Measurements from ENCODE around the gene DIS3L2.

Gene DIS3L2

DNA sequence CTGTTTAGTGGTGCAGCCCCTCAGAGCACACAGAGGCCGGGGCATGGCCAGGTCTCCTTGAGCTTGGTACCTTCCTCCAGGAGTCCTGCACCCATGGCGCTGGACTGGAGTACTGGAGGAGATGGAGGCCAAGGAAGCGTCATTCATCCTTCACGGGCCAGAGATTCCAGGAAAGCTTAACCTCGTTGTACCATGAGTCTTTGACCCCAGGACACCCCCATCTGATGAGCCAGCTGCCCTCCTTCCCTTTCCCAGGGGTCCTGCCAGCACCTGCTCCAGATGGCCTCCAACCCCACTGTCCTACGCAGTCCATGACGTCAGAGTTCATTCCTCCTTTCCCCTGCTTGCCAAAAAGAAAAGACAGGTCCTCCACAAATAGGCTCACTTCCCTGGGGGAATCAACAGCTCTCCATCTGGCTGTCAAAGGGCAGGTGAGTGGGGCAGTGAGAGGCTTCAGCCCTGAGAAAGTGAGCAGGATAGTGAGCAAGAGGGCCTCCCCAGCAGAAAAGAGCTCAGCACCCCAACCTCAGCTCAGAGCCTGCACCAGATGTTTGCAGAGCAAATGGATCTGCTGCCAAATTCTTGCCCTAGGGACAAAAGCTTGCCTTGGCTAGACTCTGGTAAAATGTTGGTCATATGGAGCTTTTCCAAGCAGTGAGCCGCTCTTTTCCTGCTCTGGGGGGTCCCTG is 30.8 kb upstream of the DIS3L2 start:
- Histone ChIP-seq H3K4me1 (ENCODE audit: control insufficient read depth, insufficient read depth, low read length, poor library complexity, severe bottlenecking) (peaks cover 6% of the 10 kb centered on the region), H3K4me3 (ENCODE audit: extremely low read depth, insufficient read depth, low read length, poor library complexity, severe bottlenecking) (no peak overlapping the region), H3K36me3 (ENCODE audit: control insufficient read depth, insufficient read depth, low read length) (no peaks in the 10 kb centered on the region), H3K27ac (ENCODE audit: low read depth, low read length, severe bottlenecking) (no peak overlapping the region), H3K9me3 (ENCODE audit: control insufficient read depth, low read length) (no peaks in the 10 kb centered on the region)
- 90% methylated on average over 5 to 8 of the region's 8 CpGs for WGBS, 2 experiments (ENCODE audit: insufficient coverage in 2 of 2)

DNA sequence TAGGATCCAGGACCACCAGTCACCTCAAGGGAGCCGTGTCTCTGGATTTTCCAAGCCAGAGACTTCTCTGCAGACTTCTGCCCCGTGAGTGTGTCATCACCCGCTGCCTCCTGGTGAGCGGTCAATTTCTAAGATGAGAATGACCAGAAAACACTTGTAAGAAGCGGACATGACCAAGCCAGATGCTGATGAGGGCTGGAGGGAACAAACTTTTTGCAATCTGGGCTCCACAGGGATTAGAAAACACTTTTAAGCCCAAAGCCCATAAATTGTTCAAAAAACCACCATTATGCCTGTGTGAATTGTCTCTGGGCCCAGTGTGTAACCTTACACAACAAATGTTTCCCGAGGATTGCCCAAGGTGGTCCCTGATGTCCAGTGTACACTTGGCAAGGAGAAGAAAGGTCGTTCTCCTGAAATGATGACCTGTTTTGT is 30.0 kb upstream of the DIS3L2 start:
- no peaks in the 10 kb centered on the region for H3K9me3 ChIP-seq (ENCODE audit: control insufficient read depth, low read length)
- peaks cover 5% of the 10 kb centered on the region for H3K4me1 ChIP-seq (ENCODE audit: control insufficient read depth, insufficient read depth, low read length, poor library complexity, severe bottlenecking)
- 87 to 92% methylated on average over 7 of the region's 7 CpGs for whole genome bisulfite sequencing, 2 experiments (ENCODE audit: insufficient coverage in 2 of 2)
- no peak overlapping the region for H3K27ac ChIP-seq (ENCODE audit: low read depth, low read length, severe bottlenecking)
- no peaks in the 10 kb centered on the region for H3K36me3 ChIP-seq (ENCODE audit: control insufficient read depth, insufficient read depth, low read length)
- no peak overlapping the region for H3K4me3 ChIP-seq (ENCODE audit: extremely low read depth, insufficient read depth, low read length, poor library complexity, severe bottlenecking)

DNA sequence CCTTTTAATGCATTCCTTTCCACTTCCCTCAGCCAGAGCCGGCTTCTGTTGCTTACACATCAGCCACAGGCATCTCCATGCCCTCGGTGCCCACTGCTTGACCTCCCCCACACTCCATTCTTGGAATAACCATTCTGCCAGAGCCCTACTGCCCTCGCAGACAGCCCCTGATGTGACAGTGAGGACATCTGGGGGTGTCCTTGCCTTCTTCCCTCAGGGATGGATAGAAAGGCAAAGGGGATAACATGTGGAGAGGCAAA is 28.9 kb upstream of the DIS3L2 start:
- 90 to 100% methylated on average over 2 to 3 of the region's 3 CpGs for WGBS, 2 experiments (ENCODE audit: insufficient coverage in 2 of 2)
- H3K4me1 ChIP-seq (ENCODE audit: control insufficient read depth, insufficient read depth, low read length, poor library complexity, severe bottlenecking): no peaks in the 10 kb centered on the region
- no peaks in the 10 kb centered on the region for H3K36me3 ChIP-seq (ENCODE audit: control insufficient read depth, insufficient read depth, low read length)
- no peaks in the 10 kb centered on the region for H3K9me3 ChIP-seq (ENCODE audit: control insufficient read depth, low read length)
- H3K4me3 ChIP-seq (ENCODE audit: extremely low read depth, insufficient read depth, low read length, poor library complexity, severe bottlenecking): no peak overlapping the region
- no peak overlapping the region for H3K27ac ChIP-seq (ENCODE audit: low read depth, low read length, severe bottlenecking)

DNA sequence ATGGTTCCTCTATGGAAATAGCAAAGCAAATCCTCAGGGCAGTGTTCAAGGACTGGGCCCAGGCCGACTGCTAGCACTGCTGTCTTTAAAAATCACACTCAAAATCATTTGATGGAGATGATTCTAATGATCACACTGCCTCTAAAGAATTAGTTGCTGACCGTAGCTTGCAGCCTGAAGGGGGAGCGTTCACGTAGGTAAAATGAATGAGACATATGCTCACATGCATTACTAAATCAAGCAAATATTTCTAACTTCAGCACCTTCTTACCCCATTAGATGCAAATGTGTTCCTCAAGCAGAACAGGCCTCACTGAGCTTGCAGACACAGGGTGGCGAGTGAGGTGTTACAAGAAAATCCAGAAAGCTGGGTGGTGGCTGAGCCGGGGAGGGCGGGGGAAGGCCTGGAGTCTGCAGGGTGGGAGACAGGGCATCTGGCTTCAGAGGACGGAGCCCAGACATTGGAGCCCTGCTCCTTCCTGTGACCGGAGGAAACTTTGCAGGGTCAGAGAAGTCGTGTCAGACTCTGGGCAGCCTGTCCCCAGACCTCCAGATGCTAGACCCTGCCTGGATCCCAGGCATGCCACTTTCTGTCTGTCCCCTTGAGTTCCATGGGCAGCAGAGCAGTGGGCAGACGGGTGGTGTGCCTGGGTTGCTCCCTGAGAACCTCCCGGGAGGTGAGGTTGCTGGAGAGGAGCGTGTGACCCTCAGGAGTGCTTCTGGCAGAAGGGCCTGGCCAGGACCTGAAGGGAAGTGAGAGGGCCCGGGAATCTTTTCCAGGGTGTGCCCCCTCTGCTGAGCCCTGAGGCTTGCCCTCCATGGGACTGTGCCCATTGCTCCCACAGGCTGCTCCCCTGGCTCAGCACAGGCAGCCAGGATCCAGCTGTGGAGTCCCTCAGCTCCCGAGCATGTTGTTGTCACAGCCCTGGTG is 28.3 kb upstream of the DIS3L2 start:
- Histone ChIP-seq H3K4me1 (ENCODE audit: control insufficient read depth, insufficient read depth, low read length, poor library complexity, severe bottlenecking) (no peaks in the 10 kb centered on the region), H3K4me3 (ENCODE audit: extremely low read depth, insufficient read depth, low read length, poor library complexity, severe bottlenecking) (no peak overlapping the region), H3K27ac (ENCODE audit: low read depth, low read length, severe bottlenecking) (no peak overlapping the region), H3K36me3 (ENCODE audit: control insufficient read depth, insufficient read depth, low read length) (no peaks in the 10 kb centered on the region), H3K9me3 (ENCODE audit: control insufficient read depth, low read length) (no peaks in the 10 kb centered on the region)
- 89% methylated on average over 9 to 11 of the region's 15 CpGs for WGBS, 2 experiments (ENCODE audit: insufficient coverage in 2 of 2)

DNA sequence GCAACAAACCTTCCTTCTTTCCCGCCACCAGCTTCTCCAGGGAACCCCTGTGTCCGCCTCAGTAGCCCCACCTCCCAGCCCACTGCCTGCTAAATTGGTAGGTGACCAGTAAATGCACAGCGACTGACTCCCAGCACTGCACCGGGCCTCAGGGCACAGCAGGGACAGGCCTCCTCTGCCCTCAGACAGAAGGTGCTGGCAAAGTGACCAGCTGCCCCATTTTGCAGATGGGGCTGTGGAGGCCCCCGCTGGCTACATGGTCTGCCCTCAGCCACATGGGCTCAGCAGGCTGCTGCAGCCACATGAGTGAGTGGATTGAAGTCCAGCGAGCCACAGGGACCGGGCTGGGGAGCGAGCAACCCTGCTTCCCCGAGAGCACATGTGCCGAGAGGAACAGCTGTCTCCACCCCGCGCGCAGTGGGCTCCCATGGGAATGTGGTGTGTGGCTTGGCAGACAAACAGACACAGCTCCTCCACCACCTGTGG is 27.6 kb upstream of the DIS3L2 start:
- 98 to 100% methylated on average over 6 to 12 of the region's 13 CpGs for WGBS, 2 experiments (ENCODE audit: insufficient coverage in 2 of 2)
- no peak overlapping the region for H3K27ac ChIP-seq (ENCODE audit: low read depth, low read length, severe bottlenecking)

DNA sequence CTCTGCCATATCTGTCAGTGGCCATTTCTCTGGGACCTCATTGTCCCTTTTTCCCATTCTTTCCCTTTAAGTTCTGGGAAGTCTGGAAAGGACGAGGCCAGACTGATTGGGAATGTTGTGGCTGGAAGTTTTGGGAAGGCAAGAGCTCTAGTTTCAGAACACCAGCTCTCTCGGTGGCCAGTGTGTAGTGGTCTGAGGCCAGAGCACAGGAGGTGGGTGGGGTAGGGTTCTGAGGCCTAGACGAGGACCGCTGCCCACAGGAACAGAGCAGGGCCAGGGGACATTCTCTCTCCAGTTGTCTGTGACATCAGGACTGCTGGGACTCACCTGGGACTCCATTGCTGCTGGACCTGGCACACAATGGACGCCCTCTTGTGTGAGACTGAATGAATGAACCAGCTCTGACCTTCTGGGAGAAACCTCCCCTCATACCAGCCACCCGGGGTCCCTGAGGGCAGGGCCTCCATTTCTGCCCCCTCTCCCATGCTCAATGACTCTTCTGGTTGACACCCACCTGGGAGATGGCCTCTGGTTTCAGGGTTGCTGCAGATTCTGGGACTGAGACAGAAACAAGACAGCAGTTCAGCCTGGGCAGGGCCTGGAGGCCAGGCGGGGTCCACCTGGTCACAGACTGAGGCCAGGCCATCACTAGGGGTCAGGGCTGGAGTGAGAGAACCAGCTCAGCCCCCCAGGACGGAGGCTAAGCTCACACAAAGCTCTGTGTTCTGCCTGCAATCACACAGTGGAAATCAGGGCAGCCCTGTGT is 26.9 kb upstream of the DIS3L2 start:
- 85 to 88% methylated on average over 7 to 8 of the region's 8 CpGs for WGBS, 2 experiments (ENCODE audit: insufficient coverage in 2 of 2)
- Histone ChIP-seq H3K4me3 (ENCODE audit: extremely low read depth, insufficient read depth, low read length, poor library complexity, severe bottlenecking) (no peak overlapping the region), H3K36me3 (ENCODE audit: control insufficient read depth, insufficient read depth, low read length) (no peaks in the 10 kb centered on the region), H3K4me1 (ENCODE audit: control insufficient read depth, insufficient read depth, low read length, poor library complexity, severe bottlenecking) (no peaks in the 10 kb centered on the region), H3K9me3 (ENCODE audit: control insufficient read depth, low read length) (no peaks in the 10 kb centered on the region), H3K27ac (ENCODE audit: low read depth, low read length, severe bottlenecking) (no peak overlapping the region)

More for the DNA sequence above, 27.6 kb upstream of the DIS3L2 start:
- Histone ChIP-seq H3K4me1 (ENCODE audit: control insufficient read depth, insufficient read depth, low read length, poor library complexity, severe bottlenecking) (no peaks in the 10 kb centered on the region), H3K4me3 (ENCODE audit: extremely low read depth, insufficient read depth, low read length, poor library complexity, severe bottlenecking) (no peak overlapping the region), H3K9me3 (ENCODE audit: control insufficient read depth, low read length) (no peaks in the 10 kb centered on the region), H3K36me3 (ENCODE audit: control insufficient read depth, insufficient read depth, low read length) (no peaks in the 10 kb centered on the region)

DNA sequence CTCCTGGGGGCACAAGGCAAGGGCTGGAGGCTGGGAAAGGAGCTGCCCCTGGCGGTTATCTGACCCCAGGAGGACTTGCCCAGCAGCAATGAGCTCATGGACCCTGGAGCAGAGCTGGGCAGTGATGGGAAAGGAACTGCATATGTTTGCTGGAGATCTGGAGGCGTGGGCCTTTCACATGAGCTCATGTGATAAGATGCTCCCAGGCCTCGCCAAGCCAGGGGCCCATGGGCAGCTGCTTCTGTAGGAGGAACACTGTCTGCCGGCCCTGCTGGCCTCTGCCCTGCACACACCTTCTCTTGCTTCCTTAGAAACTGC is 26.3 kb upstream of the DIS3L2 start:
- no peak overlapping the region for H3K4me3 ChIP-seq (ENCODE audit: extremely low read depth, insufficient read depth, low read length, poor library complexity, severe bottlenecking)
- no peaks in the 10 kb centered on the region for H3K36me3 ChIP-seq (ENCODE audit: control insufficient read depth, insufficient read depth, low read length)
- 71 to 96% methylated on average over 2 to 3 of the region's 4 CpGs for WGBS, 2 experiments (ENCODE audit: insufficient coverage in 2 of 2)
- no peak overlapping the region for H3K27ac ChIP-seq (ENCODE audit: low read depth, low read length, severe bottlenecking)
- no peaks in the 10 kb centered on the region for H3K9me3 ChIP-seq (ENCODE audit: control insufficient read depth, low read length)
- H3K4me1 ChIP-seq (ENCODE audit: control insufficient read depth, insufficient read depth, low read length, poor library complexity, severe bottlenecking): no peaks in the 10 kb centered on the region

DNA sequence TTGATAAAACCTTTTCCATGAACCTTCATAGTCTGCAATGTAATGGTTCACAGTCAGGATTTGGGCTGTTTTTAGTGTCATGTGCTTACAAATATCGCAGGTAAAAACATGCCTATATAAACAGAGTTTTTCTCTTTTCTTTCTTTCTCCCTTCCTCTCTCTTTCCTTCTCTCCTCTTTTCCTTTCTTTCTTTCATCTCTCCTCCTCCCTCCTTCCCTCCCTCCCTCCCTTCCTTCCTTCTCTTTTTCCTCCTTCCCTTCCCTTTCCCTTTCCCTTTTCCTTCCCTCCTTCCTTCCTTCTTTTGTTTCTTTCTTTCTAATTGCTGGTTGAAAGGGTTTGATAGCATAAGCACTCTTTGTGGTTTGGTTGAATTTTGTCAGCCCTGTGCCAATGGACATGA is 25.7 kb upstream of the DIS3L2 start:
- no peaks in the 10 kb centered on the region for H3K9me3 ChIP-seq (ENCODE audit: control insufficient read depth, low read length)
- no peaks in the 10 kb centered on the region for H3K4me1 ChIP-seq (ENCODE audit: control insufficient read depth, insufficient read depth, low read length, poor library complexity, severe bottlenecking)
- no peak overlapping the region for H3K27ac ChIP-seq (ENCODE audit: low read depth, low read length, severe bottlenecking)
- H3K4me3 ChIP-seq (ENCODE audit: extremely low read depth, insufficient read depth, low read length, poor library complexity, severe bottlenecking): no peak overlapping the region
- no peaks in the 10 kb centered on the region for H3K36me3 ChIP-seq (ENCODE audit: control insufficient read depth, insufficient read depth, low read length)
- WGBS, 2 experiments (ENCODE audit: insufficient coverage in 2 of 2): no CpG with 5 or more reads among the region's 1 CpG

DNA sequence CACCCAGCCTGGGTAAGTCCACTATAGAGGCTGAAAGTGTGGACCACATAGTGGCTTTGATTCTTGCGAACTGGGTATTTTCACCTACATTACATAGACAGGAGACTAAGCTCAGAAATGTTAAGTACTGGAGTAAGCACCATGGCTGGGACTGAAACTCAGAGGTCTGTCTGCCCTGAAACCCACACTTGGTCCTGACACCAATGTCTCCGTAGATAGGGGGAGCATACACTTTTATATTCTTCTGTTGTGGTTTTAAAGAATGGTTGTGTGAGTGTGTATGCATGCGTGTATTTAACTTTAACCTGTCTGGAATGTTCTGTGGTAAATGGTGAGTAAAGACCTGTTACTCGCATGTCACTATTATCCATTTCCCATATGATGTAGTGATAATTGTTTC is 25.0 kb upstream of the DIS3L2 start:
- Histone ChIP-seq H3K36me3 (ENCODE audit: control insufficient read depth, insufficient read depth, low read length) (no peaks in the 10 kb centered on the region), H3K9me3 (ENCODE audit: control insufficient read depth, low read length) (no peaks in the 10 kb centered on the region), H3K4me1 (ENCODE audit: control insufficient read depth, insufficient read depth, low read length, poor library complexity, severe bottlenecking) (no peaks in the 10 kb centered on the region), H3K27ac (ENCODE audit: low read depth, low read length, severe bottlenecking) (no peak overlapping the region), H3K4me3 (ENCODE audit: extremely low read depth, insufficient read depth, low read length, poor library complexity, severe bottlenecking) (no peak overlapping the region)
- 71 to 80% methylated on average over 1 of the region's 4 CpGs for WGBS, 2 experiments (ENCODE audit: insufficient coverage in 2 of 2)

DNA sequence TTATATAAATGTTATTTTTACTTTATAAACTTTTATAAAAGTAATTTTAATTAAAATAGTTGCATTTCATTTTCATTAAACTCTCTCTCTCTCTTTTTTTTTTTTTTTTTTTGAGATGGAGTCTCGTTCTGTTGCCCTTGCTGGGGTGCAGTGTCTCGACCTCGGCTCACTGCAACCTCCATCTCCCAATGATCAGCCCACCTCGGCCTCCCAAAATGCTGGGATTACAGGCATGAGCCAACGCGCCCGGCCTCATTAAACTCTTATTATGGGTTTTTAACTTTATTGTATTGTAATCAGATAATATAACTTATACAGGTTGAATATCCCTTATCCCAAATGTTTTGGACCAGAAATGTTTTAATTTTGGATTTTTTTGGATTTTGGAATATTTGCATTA is 24.5 kb upstream of the DIS3L2 start:
- H3K4me3 ChIP-seq (ENCODE audit: extremely low read depth, insufficient read depth, low read length, poor library complexity, severe bottlenecking): no peak overlapping the region
- H3K4me1 ChIP-seq (ENCODE audit: control insufficient read depth, insufficient read depth, low read length, poor library complexity, severe bottlenecking): no peaks in the 10 kb centered on the region
- H3K36me3 ChIP-seq (ENCODE audit: control insufficient read depth, insufficient read depth, low read length): no peaks in the 10 kb centered on the region
- H3K27ac ChIP-seq (ENCODE audit: low read depth, low read length, severe bottlenecking): no peak overlapping the region
- WGBS, 2 experiments (ENCODE audit: insufficient coverage in 2 of 2): no CpG with 5 or more reads among the region's 7 CpGs
- H3K9me3 ChIP-seq (ENCODE audit: control insufficient read depth, low read length): no peaks in the 10 kb centered on the region
